ENCODE data around the gene MANSC1. TPM values are rescaled to one million over a fixed set of nuclear protein-coding genes. Genes with fewer than 3 reads are reported as not detected.

MANSC1 gene
- total and polyA plus RNA-seq, 2 of the 13 experiments (the other 11 are each of a cell fraction or from before 2014, with no cell fraction given), result 1.9 to 4.2 TPM

DNA sequence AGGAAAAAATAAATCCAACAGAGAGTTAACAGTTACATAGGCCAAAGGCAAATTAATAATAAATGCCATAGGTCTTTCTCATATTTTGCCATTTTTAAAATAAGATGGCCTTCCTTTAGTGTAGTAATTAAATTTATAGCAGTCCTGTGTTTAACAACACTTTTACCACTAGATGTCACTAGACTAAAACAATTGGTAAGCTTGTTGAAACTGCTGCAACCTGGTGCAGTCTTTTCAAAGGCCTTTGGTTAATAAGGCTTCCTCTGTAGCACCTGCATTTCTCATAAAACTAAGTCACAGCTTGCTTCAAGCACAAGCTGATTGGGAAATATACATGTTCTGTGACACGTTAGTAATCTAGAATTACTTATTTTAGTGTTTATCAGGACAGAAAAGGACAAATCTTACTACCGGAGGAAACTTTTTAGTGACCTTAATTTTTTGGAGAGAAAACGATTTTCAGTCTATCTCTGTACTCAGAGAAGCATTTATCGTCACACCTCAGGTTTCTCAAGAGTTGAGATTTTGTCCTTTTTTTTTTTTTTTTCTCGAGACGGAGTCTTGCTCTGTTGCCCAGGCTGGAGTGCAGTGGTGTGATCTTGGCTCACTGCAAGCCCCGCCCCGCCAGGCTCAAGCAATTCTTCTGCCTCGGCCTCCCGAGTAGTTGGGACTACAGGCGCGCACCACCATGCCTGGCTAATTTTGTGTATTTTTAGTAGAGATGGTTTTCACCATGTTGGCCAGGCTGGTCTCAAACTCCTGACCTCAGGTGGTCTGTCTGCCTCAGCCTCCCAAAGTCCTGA lies 26.8 kb upstream of the MANSC1 start (continued):
- TF ChIP-seq CAMTA2 (CRISPR knock-in tag; IDR thresholded peaks at IDR 0.05; ENCODE audit: borderline replicate concordance), result no peak
- TF ChIP-seq, protein P1, sequence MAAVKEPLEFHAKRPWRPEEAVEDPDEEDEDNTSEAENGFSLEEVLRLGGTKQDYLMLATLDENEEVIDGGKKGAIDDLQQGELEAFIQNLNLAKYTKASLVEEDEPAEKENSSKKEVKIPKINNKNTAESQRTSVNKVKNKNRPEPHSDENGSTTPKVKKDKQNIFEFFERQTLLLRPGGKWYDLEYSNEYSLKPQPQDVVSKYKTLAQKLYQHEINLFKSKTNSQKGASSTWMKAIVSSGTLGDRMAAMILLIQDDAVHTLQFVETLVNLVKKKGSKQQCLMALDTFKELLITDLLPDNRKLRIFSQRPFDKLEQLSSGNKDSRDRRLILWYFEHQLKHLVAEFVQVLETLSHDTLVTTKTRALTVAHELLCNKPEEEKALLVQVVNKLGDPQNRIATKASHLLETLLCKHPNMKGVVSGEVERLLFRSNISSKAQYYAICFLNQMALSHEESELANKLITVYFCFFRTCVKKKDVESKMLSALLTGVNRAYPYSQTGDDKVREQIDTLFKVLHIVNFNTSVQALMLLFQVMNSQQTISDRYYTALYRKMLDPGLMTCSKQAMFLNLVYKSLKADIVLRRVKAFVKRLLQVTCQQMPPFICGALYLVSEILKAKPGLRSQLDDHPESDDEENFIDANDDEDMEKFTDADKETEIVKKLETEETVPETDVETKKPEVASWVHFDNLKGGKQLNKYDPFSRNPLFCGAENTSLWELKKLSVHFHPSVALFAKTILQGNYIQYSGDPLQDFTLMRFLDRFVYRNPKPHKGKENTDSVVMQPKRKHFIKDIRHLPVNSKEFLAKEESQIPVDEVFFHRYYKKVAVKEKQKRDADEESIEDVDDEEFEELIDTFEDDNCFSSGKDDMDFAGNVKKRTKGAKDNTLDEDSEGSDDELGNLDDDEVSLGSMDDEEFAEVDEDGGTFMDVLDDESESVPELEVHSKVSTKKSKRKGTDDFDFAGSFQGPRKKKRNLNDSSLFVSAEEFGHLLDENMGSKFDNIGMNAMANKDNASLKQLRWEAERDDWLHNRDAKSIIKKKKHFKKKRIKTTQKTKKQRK (IDR thresholded peaks at IDR 0.05; ENCODE audit: low read length), result no peak
- TF ChIP-seq, protein P2, sequence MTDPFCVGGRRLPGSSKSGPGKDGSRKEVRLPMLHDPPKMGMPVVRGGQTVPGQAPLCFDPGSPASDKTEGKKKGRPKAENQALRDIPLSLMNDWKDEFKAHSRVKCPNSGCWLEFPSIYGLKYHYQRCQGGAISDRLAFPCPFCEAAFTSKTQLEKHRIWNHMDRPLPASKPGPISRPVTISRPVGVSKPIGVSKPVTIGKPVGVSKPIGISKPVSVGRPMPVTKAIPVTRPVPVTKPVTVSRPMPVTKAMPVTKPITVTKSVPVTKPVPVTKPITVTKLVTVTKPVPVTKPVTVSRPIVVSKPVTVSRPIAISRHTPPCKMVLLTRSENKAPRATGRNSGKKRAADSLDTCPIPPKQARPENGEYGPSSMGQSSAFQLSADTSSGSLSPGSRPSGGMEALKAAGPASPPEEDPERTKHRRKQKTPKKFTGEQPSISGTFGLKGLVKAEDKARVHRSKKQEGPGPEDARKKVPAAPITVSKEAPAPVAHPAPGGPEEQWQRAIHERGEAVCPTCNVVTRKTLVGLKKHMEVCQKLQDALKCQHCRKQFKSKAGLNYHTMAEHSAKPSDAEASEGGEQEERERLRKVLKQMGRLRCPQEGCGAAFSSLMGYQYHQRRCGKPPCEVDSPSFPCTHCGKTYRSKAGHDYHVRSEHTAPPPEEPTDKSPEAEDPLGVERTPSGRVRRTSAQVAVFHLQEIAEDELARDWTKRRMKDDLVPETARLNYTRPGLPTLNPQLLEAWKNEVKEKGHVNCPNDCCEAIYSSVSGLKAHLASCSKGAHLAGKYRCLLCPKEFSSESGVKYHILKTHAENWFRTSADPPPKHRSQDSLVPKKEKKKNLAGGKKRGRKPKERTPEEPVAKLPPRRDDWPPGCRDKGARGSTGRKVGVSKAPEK (CRISPR knock-in tag; IDR thresholded peaks at IDR 0.05; ENCODE audit: borderline replicate concordance), result no peak
- TF ChIP-seq, protein P3, sequence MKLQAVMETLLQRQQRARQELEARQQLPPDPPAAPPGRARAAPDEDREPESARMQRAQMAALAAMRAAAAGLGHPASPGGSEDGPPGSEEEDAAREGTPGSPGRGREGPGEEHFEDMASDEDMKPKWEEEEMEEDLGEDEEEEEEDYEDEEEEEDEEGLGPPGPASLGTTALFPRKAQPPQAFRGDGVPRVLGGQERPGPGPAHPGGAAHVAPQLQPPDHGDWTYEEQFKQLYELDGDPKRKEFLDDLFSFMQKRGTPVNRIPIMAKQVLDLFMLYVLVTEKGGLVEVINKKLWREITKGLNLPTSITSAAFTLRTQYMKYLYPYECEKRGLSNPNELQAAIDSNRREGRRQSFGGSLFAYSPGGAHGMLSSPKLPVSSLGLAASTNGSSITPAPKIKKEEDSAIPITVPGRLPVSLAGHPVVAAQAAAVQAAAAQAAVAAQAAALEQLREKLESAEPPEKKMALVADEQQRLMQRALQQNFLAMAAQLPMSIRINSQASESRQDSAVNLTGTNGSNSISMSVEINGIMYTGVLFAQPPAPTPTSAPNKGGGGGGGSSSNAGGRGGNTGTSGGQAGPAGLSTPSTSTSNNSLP (IDR thresholded peaks at IDR 0.05; ENCODE audit: low read depth, low read length), result peak; percentile 71; the same call in 1 of the 2 replicates
- TF ChIP-seq XBP1 (CRISPR knock-in tag; IDR thresholded peaks at IDR 0.05), result no peak
- TF ChIP-seq, protein P4, sequence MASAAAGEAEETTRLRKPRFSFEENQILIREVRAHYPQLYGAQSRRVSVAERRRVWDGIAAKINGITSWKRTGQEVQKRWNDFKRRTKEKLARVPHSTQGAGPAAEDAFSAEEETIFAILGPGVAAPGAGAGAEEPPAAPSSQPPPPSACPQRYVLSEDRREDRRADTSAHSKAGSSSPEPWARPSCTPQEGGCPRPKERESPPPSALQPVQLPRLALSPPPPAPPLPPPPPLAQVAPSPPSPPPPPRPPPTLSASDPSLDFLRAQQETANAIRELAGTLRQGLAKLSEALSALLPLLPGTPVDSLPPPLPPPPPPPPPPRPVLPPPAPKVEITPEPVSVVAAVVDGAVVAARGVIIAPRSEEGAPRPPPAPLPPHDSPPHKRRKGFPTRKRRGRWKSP (CRISPR knock-in tag; IDR thresholded peaks at IDR 0.05), result no peak
- TF ChIP-seq HDAC2 (CRISPR knock-in tag; IDR thresholded peaks at IDR 0.05), result no peak
- TF ChIP-seq, protein P5, sequence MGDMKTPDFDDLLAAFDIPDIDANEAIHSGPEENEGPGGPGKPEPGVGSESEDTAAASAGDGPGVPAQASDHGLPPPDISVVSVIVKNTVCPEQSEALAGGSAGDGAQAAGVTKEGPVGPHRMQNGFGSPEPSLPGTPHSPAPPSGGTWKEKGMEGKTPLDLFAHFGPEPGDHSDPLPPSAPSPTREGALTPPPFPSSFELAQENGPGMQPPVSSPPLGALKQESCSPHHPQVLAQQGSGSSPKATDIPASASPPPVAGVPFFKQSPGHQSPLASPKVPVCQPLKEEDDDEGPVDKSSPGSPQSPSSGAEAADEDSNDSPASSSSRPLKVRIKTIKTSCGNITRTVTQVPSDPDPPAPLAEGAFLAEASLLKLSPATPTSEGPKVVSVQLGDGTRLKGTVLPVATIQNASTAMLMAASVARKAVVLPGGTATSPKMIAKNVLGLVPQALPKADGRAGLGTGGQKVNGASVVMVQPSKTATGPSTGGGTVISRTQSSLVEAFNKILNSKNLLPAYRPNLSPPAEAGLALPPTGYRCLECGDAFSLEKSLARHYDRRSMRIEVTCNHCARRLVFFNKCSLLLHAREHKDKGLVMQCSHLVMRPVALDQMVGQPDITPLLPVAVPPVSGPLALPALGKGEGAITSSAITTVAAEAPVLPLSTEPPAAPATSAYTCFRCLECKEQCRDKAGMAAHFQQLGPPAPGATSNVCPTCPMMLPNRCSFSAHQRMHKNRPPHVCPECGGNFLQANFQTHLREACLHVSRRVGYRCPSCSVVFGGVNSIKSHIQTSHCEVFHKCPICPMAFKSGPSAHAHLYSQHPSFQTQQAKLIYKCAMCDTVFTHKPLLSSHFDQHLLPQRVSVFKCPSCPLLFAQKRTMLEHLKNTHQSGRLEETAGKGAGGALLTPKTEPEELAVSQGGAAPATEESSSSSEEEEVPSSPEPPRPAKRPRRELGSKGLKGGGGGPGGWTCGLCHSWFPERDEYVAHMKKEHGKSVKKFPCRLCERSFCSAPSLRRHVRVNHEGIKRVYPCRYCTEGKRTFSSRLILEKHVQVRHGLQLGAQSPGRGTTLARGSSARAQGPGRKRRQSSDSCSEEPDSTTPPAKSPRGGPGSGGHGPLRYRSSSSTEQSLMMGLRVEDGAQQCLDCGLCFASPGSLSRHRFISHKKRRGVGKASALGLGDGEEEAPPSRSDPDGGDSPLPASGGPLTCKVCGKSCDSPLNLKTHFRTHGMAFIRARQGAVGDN (CRISPR knock-in tag; IDR thresholded peaks at IDR 0.05), result 0 out of 2 replicates have a peak, but pooled peaks have one; percentile 19
- TF ChIP-seq ZC3H4 (CRISPR knock-in tag; IDR thresholded peaks at IDR 0.05; ENCODE audit: borderline replicate concordance), result no peak
- TF ChIP-seq MIXL1 (CRISPR knock-in tag; IDR thresholded peaks at IDR 0.05), result peak; percentile 52; the same call in 1 of the 2 replicates
- TF ChIP-seq ZNF230 (CRISPR knock-in tag; IDR thresholded peaks at IDR 0.05), result no peak
- no peak for TF ChIP-seq ZNF598 (CRISPR knock-in tag; IDR thresholded peaks at IDR 0.05; ENCODE audit: borderline replicate concordance)
- TF ChIP-seq, protein P6, sequence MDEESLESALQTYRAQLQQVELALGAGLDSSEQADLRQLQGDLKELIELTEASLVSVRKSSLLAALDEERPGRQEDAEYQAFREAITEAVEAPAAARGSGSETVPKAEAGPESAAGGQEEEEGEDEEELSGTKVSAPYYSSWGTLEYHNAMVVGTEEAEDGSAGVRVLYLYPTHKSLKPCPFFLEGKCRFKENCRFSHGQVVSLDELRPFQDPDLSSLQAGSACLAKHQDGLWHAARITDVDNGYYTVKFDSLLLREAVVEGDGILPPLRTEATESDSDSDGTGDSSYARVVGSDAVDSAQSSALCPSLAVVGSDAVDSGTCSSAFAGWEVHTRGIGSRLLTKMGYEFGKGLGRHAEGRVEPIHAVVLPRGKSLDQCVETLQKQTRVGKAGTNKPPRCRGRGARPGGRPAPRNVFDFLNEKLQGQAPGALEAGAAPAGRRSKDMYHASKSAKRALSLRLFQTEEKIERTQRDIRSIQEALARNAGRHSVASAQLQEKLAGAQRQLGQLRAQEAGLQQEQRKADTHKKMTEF (CRISPR knock-in tag; IDR thresholded peaks at IDR 0.05), result 0 out of 2 replicates have a peak, but pooled peaks have one; percentile 44

All from HepG2 (cell line).